GM18505 (cell line): ENCODE results near the gene DNAJB5.
"Not testable (repeated sequence)": the region's sequence is repeated elsewhere in the genome, so short reads cannot be mapped to it uniquely, and the experiment has no call there.

ENCODE experiments used
- ATAC-seq: cut with Tn5 transposase; IDR thresholded peaks from one replicate; pipeline ENCODE4 v1.9.1; 2021; ENCODE audit not compliant: unreplicated experiment
- POLR2A ChIP-seq: IDR thresholded peaks from 4 replicates; pipeline ENCODE4 v1.6.1; 2011; ENCODE audit warnings: borderline replicate concordance; ENCODE audit not compliant: insufficient read depth, insufficient read length; ENCODE audit errors: extremely low read depth

Gene DNAJB5

GRCh38 chr9:34989003-34989945, at the start of gene DNAJB5:
Gene DNAJB5 (plus strand): TSS chr9:34989745. CDS start chr9:34990631, 886 bp downstream.
- TF ChIP-seq POLR2A, result peak; percentile 57

GRCh38 chr9:34939989-34940388, 49.6 kb upstream of the DNAJB5 start:
- ATAC-seq, result not testable (repeated sequence)

More at GRCh38 chr9:34989003-34989945, at the start of gene DNAJB5:
- peak; percentile 86 for ATAC-seq

- ATAC-seq, result no peak
- no peak for TF ChIP-seq POLR2A
Observed at GRCh38 chr9:34948451-34948850, 41.1 kb upstream of the DNAJB5 start.

- no peak for TF ChIP-seq POLR2A
- ATAC-seq, result no peak
Observed at GRCh38 chr9:34954225-34954624, 35.3 kb upstream of the DNAJB5 start.

GRCh38 chr9:34956066-34956465, 33.5 kb upstream of the DNAJB5 start:
- ATAC-seq, result not testable (repeated sequence)

- TF ChIP-seq POLR2A, result no peak
- no peak for ATAC-seq
Observed at GRCh38 chr9:34956648-34957047, 32.9 kb upstream of the DNAJB5 start.

- TF ChIP-seq POLR2A, result no peak
- no peak for ATAC-seq
Observed at GRCh38 chr9:34957492-34958410, 31.8 kb upstream of the DNAJB5 start, which contains the start of gene PHF24. Gene PHF24 (plus strand): TSS chr9:34958285. CDS start chr9:34971299, 13,014 bp downstream.

- no peak for ATAC-seq
- TF ChIP-seq POLR2A, result no peak
Observed at GRCh38 chr9:34958411-34958982, 31.0 kb upstream of the DNAJB5 start.

- ATAC-seq, result no peak
Observed at GRCh38 chr9:34959461-34959860, 30.1 kb upstream of the DNAJB5 start.

GRCh38 chr9:34961574-34962490, 27.7 kb upstream of the DNAJB5 start:
- TF ChIP-seq POLR2A, result no peak
- ATAC-seq, result no peak

More at GRCh38 chr9:34959461-34959860, 30.1 kb upstream of the DNAJB5 start:
- TF ChIP-seq POLR2A, result no peak

- no peak for TF ChIP-seq POLR2A
- no peak for ATAC-seq
Observed at GRCh38 chr9:34962546-34962945, 27.0 kb upstream of the DNAJB5 start.

GRCh38 chr9:34963552-34963951, 26.0 kb upstream of the DNAJB5 start:
- ATAC-seq, result no peak
- no peak for TF ChIP-seq POLR2A
